Measurements from ENCODE around the gene CDK3.
"Not testable (repeated sequence)": the region's sequence is repeated elsewhere in the genome, so short reads cannot be mapped to it uniquely, and the experiment has no call there.

The CDK3 gene

DNA sequence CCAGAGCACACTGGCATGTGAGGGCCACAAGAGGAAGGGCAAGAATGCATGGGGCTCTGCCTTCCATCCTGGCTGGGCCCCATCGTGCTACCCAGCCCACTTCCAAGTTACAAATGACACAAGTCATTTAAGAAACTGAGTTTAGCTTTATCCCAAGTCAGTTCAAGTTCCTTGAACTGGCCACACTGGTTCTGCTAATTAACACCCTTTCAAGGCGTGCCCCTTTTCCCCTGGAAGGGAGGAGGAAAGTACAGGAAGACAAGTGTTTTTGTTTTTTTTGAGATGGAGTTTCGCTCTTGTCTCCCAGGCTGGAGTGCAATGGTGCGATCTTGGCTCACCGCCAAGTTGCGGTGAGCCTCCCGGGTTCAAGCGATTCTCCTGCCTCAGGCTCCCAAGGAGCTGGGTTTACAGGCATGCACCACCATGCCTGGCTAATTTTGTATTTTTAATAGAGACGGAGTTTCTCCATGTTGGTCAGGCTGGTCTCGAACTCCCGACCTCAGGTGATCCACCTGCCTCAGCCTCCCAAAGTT, 43.9 kb downstream of the CDK3 start:
- DNase-seq, result not testable (repeated sequence)

DNA sequence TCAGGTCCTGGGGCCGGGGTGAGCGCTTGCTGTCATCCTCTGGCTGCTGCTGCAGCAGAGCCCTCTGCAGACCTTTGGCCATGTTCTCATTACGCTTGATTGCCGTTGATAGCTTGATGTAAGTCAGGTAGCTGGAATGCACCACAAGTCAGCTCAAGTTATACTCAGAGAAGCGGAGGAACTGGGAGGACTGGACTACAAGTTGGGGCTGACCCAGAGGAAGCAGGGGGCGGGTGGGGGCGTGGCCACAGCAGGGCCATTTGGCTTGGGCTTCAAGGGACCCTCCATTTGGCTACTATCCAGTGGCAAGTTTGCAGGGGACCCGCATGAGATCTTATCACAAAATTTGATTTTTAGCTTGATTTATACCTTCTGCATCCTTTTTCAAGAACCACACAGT, 45.4 kb downstream of the CDK3 start:
- DNase-seq, result no peak

DNA sequence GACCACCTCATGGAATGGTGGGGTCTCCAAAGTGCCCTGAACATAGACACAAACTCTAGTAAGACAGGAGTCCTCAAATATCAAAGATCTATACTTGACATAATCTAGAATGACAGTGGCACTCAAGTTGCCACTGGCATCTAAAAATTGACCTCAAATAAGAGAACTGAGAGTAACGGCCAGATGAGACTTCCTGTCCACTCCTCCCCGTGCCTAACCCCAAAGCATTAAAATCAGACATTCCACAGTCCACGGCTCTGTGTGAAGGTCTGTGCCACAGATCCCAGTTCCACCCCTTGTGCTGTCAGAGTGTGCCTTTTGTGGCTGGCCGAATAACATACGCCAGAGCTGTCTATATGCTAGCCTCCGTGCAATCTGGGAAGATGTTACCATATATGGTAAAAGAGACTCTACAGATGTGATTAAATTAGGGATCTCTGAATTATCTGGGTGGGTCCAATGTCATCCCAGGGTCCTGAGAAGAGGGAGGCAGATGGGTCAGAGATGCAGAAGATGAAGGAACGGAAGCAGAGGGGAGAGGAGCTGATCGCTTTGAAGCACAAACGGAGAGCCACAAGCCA, 47.5 kb downstream of the CDK3 start:
- DNase-seq, result no peak

DNA sequence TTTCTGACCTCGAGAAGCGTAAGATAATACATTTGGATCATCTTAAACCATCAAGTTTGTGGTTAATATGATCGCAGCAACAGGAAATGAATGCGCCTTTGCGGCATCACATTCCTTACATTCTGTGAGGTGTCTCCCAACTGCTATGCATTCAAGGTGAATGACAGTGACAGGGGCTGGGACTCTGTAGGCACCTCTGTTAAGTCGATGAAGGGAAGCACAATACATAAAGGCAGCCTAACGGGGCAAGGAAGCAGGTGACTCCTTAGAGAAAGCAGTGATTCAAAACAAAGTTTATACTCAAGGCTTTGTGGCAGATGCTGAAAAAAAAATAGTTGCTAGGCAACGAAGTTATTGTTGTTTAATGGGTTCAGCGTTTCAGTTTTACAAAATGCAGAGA, 48.1 kb downstream of the CDK3 start:
- DNase-seq, result no peak

DNA sequence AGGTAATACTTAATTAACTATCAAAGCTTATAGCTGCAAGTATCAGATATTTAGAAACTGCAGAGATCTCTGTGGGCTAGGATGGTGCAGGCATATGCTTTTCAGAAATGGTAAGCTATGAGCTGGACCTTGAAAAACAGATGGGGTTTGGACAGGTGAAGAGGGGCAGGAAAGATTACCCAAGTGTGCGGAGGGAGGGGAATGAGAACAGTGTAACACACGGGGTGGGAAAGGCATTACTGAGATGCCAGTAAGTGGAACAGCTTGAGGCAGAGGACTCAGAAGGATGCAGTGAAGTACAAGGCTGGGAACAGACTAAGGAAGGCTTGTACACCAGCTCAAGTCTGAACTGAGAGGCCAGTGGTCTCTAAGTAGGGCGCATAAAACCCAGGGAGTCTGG, 48.6 kb downstream of the CDK3 start:
- no peak for DNase-seq

DNA sequence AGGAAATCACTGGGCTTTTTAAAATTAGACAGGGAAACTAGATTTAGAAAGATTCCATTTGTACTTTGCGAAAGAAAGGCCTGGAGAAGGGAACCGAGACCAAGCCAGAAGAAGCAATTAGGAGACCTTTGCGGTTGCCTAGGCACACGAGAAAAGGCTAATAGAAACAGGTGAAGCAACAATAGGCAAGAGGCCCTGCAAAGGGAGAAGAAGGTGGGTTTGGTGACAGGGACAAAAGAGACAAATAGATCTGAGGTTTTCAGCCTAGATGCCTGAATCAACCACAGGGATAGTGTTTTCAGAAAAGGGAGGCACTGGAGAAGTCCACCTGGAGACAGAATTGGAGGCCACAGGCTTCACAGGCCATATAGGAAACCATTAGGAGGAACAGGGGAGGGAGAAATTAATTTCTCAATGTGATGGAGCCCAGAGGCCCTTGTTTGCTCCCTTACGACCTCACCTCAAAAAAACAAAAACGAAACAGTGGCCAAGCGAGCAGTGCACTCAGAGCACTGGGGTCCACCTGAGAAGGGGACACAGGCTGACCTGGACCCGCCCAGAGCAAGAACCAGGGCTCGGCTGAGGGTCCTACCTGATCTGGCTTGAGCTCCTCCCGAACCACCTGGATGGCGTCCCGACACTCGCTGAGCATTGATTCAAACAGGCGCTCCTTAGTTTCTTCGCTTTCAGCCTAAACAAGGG, 49.3 kb downstream of the CDK3 start:
- no peak for DNase-seq

DNA sequence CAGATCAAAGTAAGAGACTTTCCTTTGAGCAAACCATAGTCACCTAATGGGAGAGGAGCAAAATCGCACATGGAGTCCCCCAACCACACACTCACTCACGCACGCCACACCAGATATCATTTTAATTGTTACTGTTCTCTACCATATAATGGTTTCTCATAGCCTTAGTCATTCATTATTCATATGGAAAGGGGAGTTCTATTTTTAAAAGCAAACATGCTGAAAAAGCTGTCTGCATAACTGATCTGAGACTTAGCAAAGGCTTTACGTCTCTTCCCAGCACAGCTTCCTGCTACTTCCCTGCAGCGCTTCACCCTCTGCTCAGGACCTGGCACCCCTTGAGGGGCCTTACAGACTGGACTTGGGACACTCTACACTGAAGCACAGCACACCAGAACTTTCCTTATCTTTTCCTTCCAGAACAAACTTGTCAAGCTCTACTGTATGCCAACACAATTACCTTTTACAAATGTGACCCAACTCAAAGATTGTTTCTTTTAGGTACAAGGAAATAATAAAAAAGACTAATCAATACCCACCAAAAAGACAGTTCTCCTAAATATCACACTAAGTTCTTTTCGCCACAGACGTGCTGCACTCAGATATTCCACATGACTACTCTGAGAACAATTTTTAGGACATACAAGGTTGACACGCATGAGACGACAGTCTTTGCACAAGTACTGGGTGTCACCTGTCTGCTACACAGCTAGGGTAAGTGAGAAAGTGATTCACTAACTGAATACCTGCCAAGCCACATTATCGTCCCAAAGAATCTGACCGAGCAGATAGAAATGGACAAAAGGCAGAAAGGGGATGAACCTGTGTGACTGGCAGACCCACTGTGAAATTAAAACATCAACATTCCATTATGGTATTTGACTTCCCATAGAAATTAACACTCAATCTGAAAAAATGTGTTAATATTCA, 50.1 kb downstream of the CDK3 start:
- DNase-seq, result no peak

DNA sequence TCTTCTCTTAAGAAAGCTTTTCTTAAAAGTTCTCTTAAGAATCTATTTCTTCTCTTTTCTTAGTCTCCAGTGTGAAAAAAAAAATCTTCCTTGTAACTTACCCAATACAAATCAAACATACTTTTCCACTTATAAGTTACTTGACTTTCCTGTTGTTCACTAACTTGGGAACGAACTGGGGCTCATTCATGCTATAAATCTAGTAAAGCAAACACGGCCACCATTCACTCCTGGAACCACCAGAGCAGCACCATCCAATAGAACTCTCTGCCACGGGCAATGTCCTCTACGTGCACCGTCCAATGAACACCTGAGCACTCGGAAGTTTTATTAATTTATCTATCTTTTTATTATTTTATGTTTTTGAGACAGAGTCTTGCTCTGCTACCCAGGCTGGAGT, 50.9 kb downstream of the CDK3 start:
- no peak for DNase-seq

DNA sequence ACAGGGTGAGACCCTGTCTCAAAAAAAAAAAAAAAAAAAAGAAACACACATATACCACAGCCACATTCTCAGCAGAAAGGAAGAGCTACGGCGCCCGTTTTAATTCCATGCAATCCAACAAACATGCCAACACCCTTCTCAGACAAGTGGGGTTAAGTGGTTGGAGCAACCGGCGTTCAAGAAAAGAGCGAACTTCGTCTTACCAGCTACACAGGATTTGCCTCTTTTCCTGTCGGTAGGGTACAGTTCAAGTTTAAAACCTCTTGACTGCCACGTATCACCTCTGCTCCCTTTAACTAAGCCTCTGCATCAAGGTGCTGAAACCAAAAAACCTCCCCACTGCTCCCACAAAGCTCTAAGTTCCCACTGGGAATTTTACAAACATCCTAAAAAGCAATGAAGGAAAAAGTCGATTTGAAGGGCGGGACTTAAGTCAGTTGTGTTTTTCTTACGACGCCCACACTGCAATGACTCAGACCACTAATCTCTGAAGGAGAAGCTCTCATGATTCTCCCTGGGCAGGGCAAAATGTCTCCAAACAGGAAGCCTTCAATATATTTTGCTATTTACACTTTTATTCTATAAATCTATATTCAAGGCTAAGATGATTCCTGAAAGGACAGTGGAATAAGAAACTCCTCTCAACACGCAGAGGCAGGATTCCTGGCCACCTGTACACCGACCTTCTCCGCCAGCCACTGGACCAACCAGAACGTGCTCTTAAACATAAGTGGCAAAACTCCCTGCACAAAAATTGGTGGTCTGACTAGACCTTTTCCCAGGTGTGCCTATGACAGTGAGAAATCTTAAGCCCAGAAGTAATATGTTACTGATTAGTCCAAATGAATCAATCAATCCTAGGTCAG, 52.8 kb downstream of the CDK3 start:
- DNase-seq, result no peak

DNA sequence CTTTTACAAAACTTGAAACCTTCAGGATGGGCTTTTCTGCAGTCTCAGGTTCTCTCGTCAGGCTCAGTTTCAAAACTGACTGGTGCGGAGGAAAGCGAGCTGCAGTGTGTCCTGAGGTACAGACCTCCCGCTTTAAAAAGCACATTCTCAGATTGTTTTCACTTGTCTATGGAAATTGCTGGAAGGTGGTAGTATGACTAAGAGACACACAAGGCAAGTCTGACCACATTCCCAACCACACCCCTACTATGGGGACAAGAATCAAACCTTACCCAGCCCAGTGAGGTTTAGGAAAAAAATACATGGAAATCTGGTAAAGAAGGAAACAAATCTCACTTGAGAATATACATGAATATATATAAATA, 53.4 kb downstream of the CDK3 start:
- DNase-seq, result no peak

Measured in NCI-H1092 (cell line).